ENCODE measurements around the gene PCDHGA11.
"Not testable (repeated sequence)": the region's sequence is repeated elsewhere in the genome, so short reads cannot be mapped to it uniquely, and the experiment has no call there.

The PCDHGA11 gene

GRCh38 chr5:141420855-141421488 is at the start of gene PCDHGA11:
PCDHGA11 (plus strand) TSS chr5:141421051; CDS start chr5:141421228, 177 bp downstream.
- Histone ChIP-seq H3K4me3 (ENCODE audit: low read length) (peak within 1 kb of the TSS; percentile 93), H3K27ac (ENCODE audit: low read length) (no peak within 1 kb of the TSS), H3K27me3 (ENCODE audit: low read depth, low read length) (no peaks in the 10 kb centered on the region), H2AFZ (ENCODE audit: low read depth, low read length) (peak within 1 kb of the TSS; percentile 95), H3K36me3 (replicated peaks; ENCODE audit: low read depth, low read length) (no peaks in the 10 kb centered on the region), H3K4me2 (ENCODE audit: low read length) (peak within 1 kb of the TSS; percentile 89), H3K9ac (ENCODE audit: low read length) (peak within 1 kb of the TSS; percentile 61), H3K4me1 (ENCODE audit: low read length) (no peaks in the 10 kb centered on the region), H3K79me2 (ENCODE audit: low read length) (no peaks in the 10 kb centered on the region), H4K20me1 (ENCODE audit: insufficient read depth, low read length) (no peaks in the 10 kb centered on the region), H3K9me3 (ENCODE audit: insufficient read depth, low read length) (no peaks in the 10 kb centered on the region)
- TF ChIP-seq CTCF (IDR thresholded peaks at IDR 0.05; ENCODE audit: low read depth, low read length) (peak; percentile 65), EZH2phosphoT487 (IDR thresholded peaks at IDR 0.05; ENCODE audit: low read depth) (no peak)

GRCh38 chr5:141371572-141372475 is 49.0 kb upstream of the PCDHGA11 start:
- H2AFZ ChIP-seq (ENCODE audit: low read depth, low read length) = no peak overlapping the region
- no peak overlapping the region for H3K9ac ChIP-seq (ENCODE audit: low read length)
- no peaks in the 10 kb centered on the region for H4K20me1 ChIP-seq (ENCODE audit: insufficient read depth, low read length)
- H3K4me3 ChIP-seq (ENCODE audit: low read length) = no peak overlapping the region
- H3K4me2 ChIP-seq (ENCODE audit: low read length) = no peak overlapping the region
- H3K27ac ChIP-seq (ENCODE audit: low read length) = no peak overlapping the region
- no peaks in the 10 kb centered on the region for H3K27me3 ChIP-seq (ENCODE audit: low read depth, low read length)
- no peak for TF ChIP-seq EZH2phosphoT487 (IDR thresholded peaks at IDR 0.05; ENCODE audit: low read depth)
- no peaks in the 10 kb centered on the region for H3K36me3 ChIP-seq (replicated peaks; ENCODE audit: low read depth, low read length)
- H3K4me1 ChIP-seq (ENCODE audit: low read length) = no peaks in the 10 kb centered on the region
- no peaks in the 10 kb centered on the region for H3K79me2 ChIP-seq (ENCODE audit: low read length)
- H3K9me3 ChIP-seq (ENCODE audit: insufficient read depth, low read length) = no peaks in the 10 kb centered on the region

- Histone ChIP-seq H3K79me2 (ENCODE audit: low read length) (no peaks in the 10 kb centered on the region), H3K36me3 (replicated peaks; ENCODE audit: low read depth, low read length) (no peaks in the 10 kb centered on the region), H3K4me1 (ENCODE audit: low read length) (no peaks in the 10 kb centered on the region), H3K27me3 (ENCODE audit: low read depth, low read length) (no peaks in the 10 kb centered on the region), H3K4me3 (ENCODE audit: low read length) (no peak within 1 kb of the TSS), H2AFZ (ENCODE audit: low read depth, low read length) (no peak within 1 kb of the TSS), H3K9ac (ENCODE audit: low read length) (no peak within 1 kb of the TSS), H3K9me3 (ENCODE audit: insufficient read depth, low read length) (no peaks in the 10 kb centered on the region), H3K4me2 (ENCODE audit: low read length) (no peak within 1 kb of the TSS), H3K27ac (ENCODE audit: low read length) (no peak within 1 kb of the TSS), H4K20me1 (ENCODE audit: insufficient read depth, low read length) (no peaks in the 10 kb centered on the region)
- no peak for TF ChIP-seq EZH2phosphoT487 (IDR thresholded peaks at IDR 0.05; ENCODE audit: low read depth)
- no peak for TF ChIP-seq CTCF (IDR thresholded peaks at IDR 0.05; ENCODE audit: low read depth, low read length)
These were observed 47.1 kb upstream of the PCDHGA11 start, which contains the start of gene PCDHGA6 for GRCh38 chr5:141373673-141374317. PCDHGA6 (plus strand) TSS chr5:141373891; CDS start chr5:141374084, 193 bp downstream.

GRCh38 chr5:141374627-141375026 is 46.2 kb upstream of the PCDHGA11 start:
- Histone ChIP-seq H3K9ac (ENCODE audit: low read length) (no peak overlapping the region), H4K20me1 (ENCODE audit: insufficient read depth, low read length) (no peaks in the 10 kb centered on the region), H3K79me2 (ENCODE audit: low read length) (no peaks in the 10 kb centered on the region), H3K27ac (ENCODE audit: low read length) (no peak overlapping the region), H3K4me1 (ENCODE audit: low read length) (no peaks in the 10 kb centered on the region), H3K9me3 (ENCODE audit: insufficient read depth, low read length) (no peaks in the 10 kb centered on the region), H3K4me3 (ENCODE audit: low read length) (no peak overlapping the region), H2AFZ (ENCODE audit: low read depth, low read length) (no peak overlapping the region), H3K4me2 (ENCODE audit: low read length) (no peak overlapping the region), H3K36me3 (replicated peaks; ENCODE audit: low read depth, low read length) (no peaks in the 10 kb centered on the region), H3K27me3 (ENCODE audit: low read depth, low read length) (no peaks in the 10 kb centered on the region)
- TF ChIP-seq EZH2phosphoT487 (IDR thresholded peaks at IDR 0.05; ENCODE audit: low read depth) = no peak
- TF ChIP-seq CTCF (IDR thresholded peaks at IDR 0.05; ENCODE audit: low read depth, low read length) = no peak

- H4K20me1 ChIP-seq (ENCODE audit: insufficient read depth, low read length); H3K36me3 ChIP-seq (replicated peaks; ENCODE audit: low read depth, low read length); H3K27me3 ChIP-seq (ENCODE audit: low read depth, low read length); H2AFZ ChIP-seq (ENCODE audit: low read depth, low read length); H3K9me3 ChIP-seq (ENCODE audit: insufficient read depth, low read length); H3K27ac ChIP-seq (ENCODE audit: low read length); H3K4me3 ChIP-seq (ENCODE audit: low read length); H3K9ac ChIP-seq (ENCODE audit: low read length); H3K4me2 ChIP-seq (ENCODE audit: low read length); H3K79me2 ChIP-seq (ENCODE audit: low read length); H3K4me1 ChIP-seq (ENCODE audit: low read length): not testable (repeated sequence)
These were observed 45.3 kb upstream of the PCDHGA11 start for GRCh38 chr5:141375444-141376155.
